ENCODE data around the gene TRHDE.
"Not testable (repeated sequence)": the region's sequence is repeated elsewhere in the genome, so short reads cannot be mapped to it uniquely, and the experiment has no call there.

The TRHDE gene

DNA sequence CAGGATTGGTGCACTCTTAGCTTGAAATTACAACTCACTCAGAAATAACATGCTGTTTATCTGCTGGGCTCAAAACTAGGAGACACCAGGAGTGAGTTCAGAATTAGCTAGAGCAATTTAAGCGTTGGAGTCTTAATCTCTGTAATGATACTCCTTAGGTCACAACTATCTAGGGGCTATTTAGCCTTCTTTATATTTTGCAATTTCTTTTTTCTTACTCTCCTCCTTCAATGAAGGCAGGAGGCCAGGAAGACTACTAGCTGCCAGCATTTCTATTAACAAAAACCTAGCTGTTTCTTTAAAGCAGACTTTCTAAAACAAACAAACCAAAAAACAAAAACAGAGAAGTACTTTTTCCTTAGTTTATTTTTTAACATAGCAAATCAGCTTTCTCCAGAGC lies 226.2 kb downstream of the TRHDE start:
- Histone ChIP-seq H3K9ac (ENCODE audit: insufficient read length, low read depth) (no peak overlapping the region), H3K36me3 (ENCODE audit: insufficient read depth, insufficient read length, low read length) (no peaks in the 10 kb centered on the region), H3K9me3 (ENCODE audit: insufficient read depth, low read length) (no peaks in the 10 kb centered on the region), H3K4me3 (ENCODE audit: insufficient read length, low read depth) (no peak overlapping the region), H3K4me1 (ENCODE audit: insufficient read depth, insufficient read length) (no peaks in the 10 kb centered on the region), H3K27me3 (ENCODE audit: insufficient read depth, insufficient read length) (no peaks in the 10 kb centered on the region)
- TF ChIP-seq SUZ12 (IDR thresholded peaks at IDR 0.05; ENCODE audit: extremely low read depth, insufficient read depth, insufficient read length) (no peak), ZNF274 (IDR thresholded peaks at IDR 0.05; ENCODE audit: low read depth, low read length) (no peak), YY1 (IDR thresholded peaks at IDR 0.05; ENCODE audit: insufficient read depth, insufficient read length) (no peak)
- no peak for DNase-seq (ENCODE audit: low read depth, low spot score)

DNA sequence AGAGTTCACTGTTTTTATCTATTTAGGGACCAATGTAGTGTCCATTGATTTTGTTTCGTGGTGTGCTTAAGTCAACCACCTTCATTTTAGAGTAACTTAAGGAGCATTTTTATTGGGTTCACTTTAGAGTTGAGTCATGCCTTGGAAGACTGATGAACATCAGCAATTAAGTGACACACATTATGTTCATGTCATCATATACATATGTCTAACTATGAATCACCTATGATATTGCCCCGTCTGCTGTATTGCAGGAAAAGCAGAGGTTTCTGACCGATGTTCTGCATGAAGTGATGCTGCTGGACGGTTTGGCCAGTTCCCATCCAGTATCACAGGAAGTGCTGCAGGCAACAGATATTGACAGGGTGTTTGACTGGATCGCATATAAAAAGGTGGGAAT lies 227.1 kb downstream of the TRHDE start:
- H3K36me3 ChIP-seq (ENCODE audit: insufficient read depth, insufficient read length, low read length), result no peaks in the 10 kb centered on the region
- TF ChIP-seq YY1 (IDR thresholded peaks at IDR 0.05; ENCODE audit: insufficient read depth, insufficient read length), result no peak
- no peak for TF ChIP-seq ZNF274 (IDR thresholded peaks at IDR 0.05; ENCODE audit: low read depth, low read length)
- TF ChIP-seq SUZ12 (IDR thresholded peaks at IDR 0.05; ENCODE audit: extremely low read depth, insufficient read depth, insufficient read length), result no peak
- no peak for DNase-seq (ENCODE audit: low read depth, low spot score)
- H3K4me3 ChIP-seq (ENCODE audit: insufficient read length, low read depth), result no peak overlapping the region
- H3K9ac ChIP-seq (ENCODE audit: insufficient read length, low read depth), result no peak overlapping the region
- H3K27me3 ChIP-seq (ENCODE audit: insufficient read depth, insufficient read length), result no peaks in the 10 kb centered on the region
- H3K9me3 ChIP-seq (ENCODE audit: insufficient read depth, low read length), result no peaks in the 10 kb centered on the region
- H3K4me1 ChIP-seq (ENCODE audit: insufficient read depth, insufficient read length), result no peaks in the 10 kb centered on the region

DNA sequence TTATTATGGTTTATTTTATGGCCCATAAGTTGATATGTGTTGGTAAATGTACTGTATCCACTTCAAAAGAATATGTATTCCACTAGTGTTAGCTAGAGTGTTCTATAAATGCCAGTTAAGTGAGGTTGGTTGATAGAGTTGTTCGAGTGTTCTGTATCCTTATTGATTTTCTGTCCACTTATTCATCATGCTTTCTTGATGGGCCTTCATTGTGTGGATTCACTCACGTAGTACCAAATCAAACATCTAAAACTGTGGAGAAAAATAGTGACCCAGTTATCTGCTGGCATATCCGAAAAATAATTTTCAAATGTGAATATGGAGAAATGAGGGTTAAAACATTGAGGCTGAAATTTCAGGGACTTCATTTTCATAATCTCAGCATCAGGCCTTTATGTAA lies 230.4 kb downstream of the TRHDE start:
- Histone ChIP-seq H3K27me3 (ENCODE audit: insufficient read depth, insufficient read length) (no peaks in the 10 kb centered on the region), H3K9me3 (ENCODE audit: insufficient read depth, low read length) (no peaks in the 10 kb centered on the region), H3K36me3 (ENCODE audit: insufficient read depth, insufficient read length, low read length) (no peaks in the 10 kb centered on the region), H3K4me3 (ENCODE audit: insufficient read length, low read depth) (no peak overlapping the region), H3K4me1 (ENCODE audit: insufficient read depth, insufficient read length) (no peaks in the 10 kb centered on the region), H3K9ac (ENCODE audit: insufficient read length, low read depth) (no peak overlapping the region)
- TF ChIP-seq YY1 (IDR thresholded peaks at IDR 0.05; ENCODE audit: insufficient read depth, insufficient read length), result no peak
- TF ChIP-seq SUZ12 (IDR thresholded peaks at IDR 0.05; ENCODE audit: extremely low read depth, insufficient read depth, insufficient read length), result no peak
- no peak for TF ChIP-seq ZNF274 (IDR thresholded peaks at IDR 0.05; ENCODE audit: low read depth, low read length)
- no peak for DNase-seq (ENCODE audit: low read depth, low spot score)

DNA sequence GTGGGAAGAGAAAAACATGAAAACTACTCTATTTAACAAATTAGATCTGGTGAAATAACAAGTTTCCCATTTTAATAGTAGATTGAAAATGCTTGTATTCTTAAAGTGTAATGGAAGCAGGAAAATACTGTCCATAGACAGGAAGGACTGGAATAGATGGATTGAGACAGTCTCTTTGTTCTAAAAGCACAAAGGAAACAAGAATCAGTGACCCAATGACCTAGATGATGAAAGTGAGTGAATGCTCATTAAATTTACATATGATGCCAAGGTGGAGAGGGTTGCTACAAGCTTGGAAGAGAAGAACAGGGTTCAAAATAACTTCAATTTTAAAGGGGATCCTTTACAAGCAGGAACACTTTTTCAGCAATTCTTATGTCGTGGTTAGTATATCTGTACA lies 233.1 kb downstream of the TRHDE start:
- Histone ChIP-seq H3K4me1 (ENCODE audit: insufficient read depth, insufficient read length) (no peaks in the 10 kb centered on the region), H3K9me3 (ENCODE audit: insufficient read depth, low read length) (peaks cover 6% of the 10 kb centered on the region; the same call in 1 of the 2 replicates), H3K36me3 (ENCODE audit: insufficient read depth, insufficient read length, low read length) (no peaks in the 10 kb centered on the region), H3K4me3 (ENCODE audit: insufficient read length, low read depth) (no peak overlapping the region), H3K27me3 (ENCODE audit: insufficient read depth, insufficient read length) (no peaks in the 10 kb centered on the region), H3K9ac (ENCODE audit: insufficient read length, low read depth) (no peak overlapping the region)
- no peak for DNase-seq (ENCODE audit: low read depth, low spot score)
- no peak for TF ChIP-seq ZNF274 (IDR thresholded peaks at IDR 0.05; ENCODE audit: low read depth, low read length)
- TF ChIP-seq YY1 (IDR thresholded peaks at IDR 0.05; ENCODE audit: insufficient read depth, insufficient read length), result no peak

DNA sequence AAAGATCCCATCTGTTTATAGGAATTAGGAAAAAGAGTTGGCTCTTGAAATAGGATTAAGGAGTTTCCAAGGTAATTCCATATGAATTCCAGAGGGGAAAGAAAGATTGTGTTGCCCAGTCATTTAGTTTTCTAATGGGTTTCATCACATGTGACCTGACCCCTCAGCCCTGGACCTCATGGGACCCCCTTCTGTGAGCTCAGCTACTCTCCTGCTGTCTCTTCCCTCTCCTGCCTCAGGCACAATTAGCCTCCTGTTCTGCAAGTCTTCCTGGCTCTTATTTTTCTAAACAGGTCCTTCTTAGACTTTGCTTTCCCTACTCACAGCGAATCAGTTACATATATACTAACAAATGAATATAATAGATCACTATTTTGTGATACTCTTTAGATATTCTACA lies 237.7 kb downstream of the TRHDE start:
- H3K9me3 ChIP-seq (ENCODE audit: insufficient read depth, low read length), result peaks cover 6% of the 10 kb centered on the region; the same call in 1 of the 2 replicates
- no peak overlapping the region for H3K9ac ChIP-seq (ENCODE audit: insufficient read length, low read depth)
- TF ChIP-seq SUZ12 (IDR thresholded peaks at IDR 0.05; ENCODE audit: extremely low read depth, insufficient read depth, insufficient read length) (no peak), YY1 (IDR thresholded peaks at IDR 0.05; ENCODE audit: insufficient read depth, insufficient read length) (no peak), ZNF274 (IDR thresholded peaks at IDR 0.05; ENCODE audit: low read depth, low read length) (no peak)
- no peak overlapping the region for H3K4me3 ChIP-seq (ENCODE audit: insufficient read length, low read depth)
- no peaks in the 10 kb centered on the region for H3K36me3 ChIP-seq (ENCODE audit: insufficient read depth, insufficient read length, low read length)
- no peaks in the 10 kb centered on the region for H3K27me3 ChIP-seq (ENCODE audit: insufficient read depth, insufficient read length)
- H3K4me1 ChIP-seq (ENCODE audit: insufficient read depth, insufficient read length), result no peaks in the 10 kb centered on the region
- no peak for DNase-seq (ENCODE audit: low read depth, low spot score)

DNA sequence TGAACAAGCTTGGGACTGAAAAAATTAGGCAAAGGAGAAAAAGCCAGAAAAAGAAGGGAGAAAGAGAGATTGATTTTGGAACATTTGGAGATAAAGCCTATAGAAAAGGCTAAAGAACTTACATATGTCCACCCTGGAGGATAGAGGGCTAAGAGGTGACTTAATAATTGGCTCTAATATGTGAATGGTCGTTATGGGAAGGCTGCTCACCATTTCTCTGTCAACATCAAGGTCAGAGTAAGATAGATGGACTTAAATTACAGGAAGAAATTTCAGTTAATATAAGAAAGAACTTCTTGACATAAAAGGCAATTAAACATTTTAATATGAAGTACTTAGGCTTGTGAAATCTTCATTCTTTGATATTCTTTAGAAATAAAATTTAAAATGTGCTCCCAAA lies 238.6 kb downstream of the TRHDE start:
- Histone ChIP-seq H3K27me3 (ENCODE audit: insufficient read depth, insufficient read length) (no peaks in the 10 kb centered on the region), H3K4me3 (ENCODE audit: insufficient read length, low read depth) (no peak overlapping the region), H3K9ac (ENCODE audit: insufficient read length, low read depth) (no peak overlapping the region), H3K36me3 (ENCODE audit: insufficient read depth, insufficient read length, low read length) (no peaks in the 10 kb centered on the region), H3K9me3 (ENCODE audit: insufficient read depth, low read length) (peaks cover 6% of the 10 kb centered on the region; the same call in 1 of the 2 replicates), H3K4me1 (ENCODE audit: insufficient read depth, insufficient read length) (no peaks in the 10 kb centered on the region)
- TF ChIP-seq ZNF274 (IDR thresholded peaks at IDR 0.05; ENCODE audit: low read depth, low read length) (no peak), YY1 (IDR thresholded peaks at IDR 0.05; ENCODE audit: insufficient read depth, insufficient read length) (no peak), SUZ12 (IDR thresholded peaks at IDR 0.05; ENCODE audit: extremely low read depth, insufficient read depth, insufficient read length) (no peak)
- DNase-seq (ENCODE audit: low read depth, low spot score), result no peak

DNA sequence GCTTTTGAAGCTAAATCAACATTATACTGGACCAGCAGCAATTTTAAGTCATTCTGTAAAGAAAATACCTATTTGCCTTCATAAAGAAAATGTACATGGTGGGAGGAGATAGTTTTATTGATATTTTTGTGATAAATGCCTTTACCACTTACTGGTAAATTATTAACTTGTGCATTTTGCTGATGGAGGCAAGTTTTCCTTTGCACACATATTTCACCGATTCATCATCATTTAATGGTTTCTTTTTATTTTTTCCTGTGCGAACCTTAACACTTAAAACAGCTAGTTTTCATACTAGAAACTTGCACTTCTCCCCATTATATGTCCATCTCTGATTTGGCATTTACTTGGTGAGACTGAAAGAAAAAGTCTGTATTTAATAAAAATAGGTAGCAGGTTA lies 239.3 kb downstream of the TRHDE start:
- Histone ChIP-seq H3K9ac (ENCODE audit: insufficient read length, low read depth) (no peak overlapping the region), H3K4me1 (ENCODE audit: insufficient read depth, insufficient read length) (no peaks in the 10 kb centered on the region), H3K27me3 (ENCODE audit: insufficient read depth, insufficient read length) (no peaks in the 10 kb centered on the region), H3K9me3 (ENCODE audit: insufficient read depth, low read length) (peaks cover 6% of the 10 kb centered on the region; the same call in 1 of the 2 replicates), H3K36me3 (ENCODE audit: insufficient read depth, insufficient read length, low read length) (no peaks in the 10 kb centered on the region), H3K4me3 (ENCODE audit: insufficient read length, low read depth) (no peak overlapping the region)
- TF ChIP-seq ZNF274 (IDR thresholded peaks at IDR 0.05; ENCODE audit: low read depth, low read length) (no peak), YY1 (IDR thresholded peaks at IDR 0.05; ENCODE audit: insufficient read depth, insufficient read length) (no peak), SUZ12 (IDR thresholded peaks at IDR 0.05; ENCODE audit: extremely low read depth, insufficient read depth, insufficient read length) (no peak)
- DNase-seq (ENCODE audit: low read depth, low spot score), result no peak

DNA sequence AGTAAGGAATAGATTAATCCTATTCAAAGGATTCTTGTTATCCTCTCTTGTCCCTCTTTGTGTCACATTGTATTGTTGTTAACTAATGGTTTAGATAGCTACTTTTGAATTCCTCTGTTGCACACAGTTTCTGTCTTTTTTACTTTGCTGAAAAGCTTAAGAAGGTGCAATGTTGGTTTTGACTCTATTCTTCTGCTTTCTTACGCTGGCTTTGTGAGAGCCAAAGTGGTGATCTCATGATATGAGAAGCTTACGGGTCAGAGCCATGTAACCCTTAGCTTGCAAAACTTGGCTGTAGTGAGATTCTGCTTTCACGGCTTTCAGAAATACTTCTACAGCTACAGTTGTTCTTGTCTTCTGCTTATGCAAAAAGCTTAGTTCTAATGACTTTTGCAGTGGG lies 239.7 kb downstream of the TRHDE start:
- no peaks in the 10 kb centered on the region for H3K4me1 ChIP-seq (ENCODE audit: insufficient read depth, insufficient read length)
- no peaks in the 10 kb centered on the region for H3K27me3 ChIP-seq (ENCODE audit: insufficient read depth, insufficient read length)
- TF ChIP-seq ZNF274 (IDR thresholded peaks at IDR 0.05; ENCODE audit: low read depth, low read length) (no peak), SUZ12 (IDR thresholded peaks at IDR 0.05; ENCODE audit: extremely low read depth, insufficient read depth, insufficient read length) (no peak), YY1 (IDR thresholded peaks at IDR 0.05; ENCODE audit: insufficient read depth, insufficient read length) (no peak)
- H3K36me3 ChIP-seq (ENCODE audit: insufficient read depth, insufficient read length, low read length), result no peaks in the 10 kb centered on the region
- no peak overlapping the region for H3K4me3 ChIP-seq (ENCODE audit: insufficient read length, low read depth)
- no peak for DNase-seq (ENCODE audit: low read depth, low spot score)
- peaks cover 6% of the 10 kb centered on the region; the same call in 1 of the 2 replicates for H3K9me3 ChIP-seq (ENCODE audit: insufficient read depth, low read length)
- no peak overlapping the region for H3K9ac ChIP-seq (ENCODE audit: insufficient read length, low read depth)

DNA sequence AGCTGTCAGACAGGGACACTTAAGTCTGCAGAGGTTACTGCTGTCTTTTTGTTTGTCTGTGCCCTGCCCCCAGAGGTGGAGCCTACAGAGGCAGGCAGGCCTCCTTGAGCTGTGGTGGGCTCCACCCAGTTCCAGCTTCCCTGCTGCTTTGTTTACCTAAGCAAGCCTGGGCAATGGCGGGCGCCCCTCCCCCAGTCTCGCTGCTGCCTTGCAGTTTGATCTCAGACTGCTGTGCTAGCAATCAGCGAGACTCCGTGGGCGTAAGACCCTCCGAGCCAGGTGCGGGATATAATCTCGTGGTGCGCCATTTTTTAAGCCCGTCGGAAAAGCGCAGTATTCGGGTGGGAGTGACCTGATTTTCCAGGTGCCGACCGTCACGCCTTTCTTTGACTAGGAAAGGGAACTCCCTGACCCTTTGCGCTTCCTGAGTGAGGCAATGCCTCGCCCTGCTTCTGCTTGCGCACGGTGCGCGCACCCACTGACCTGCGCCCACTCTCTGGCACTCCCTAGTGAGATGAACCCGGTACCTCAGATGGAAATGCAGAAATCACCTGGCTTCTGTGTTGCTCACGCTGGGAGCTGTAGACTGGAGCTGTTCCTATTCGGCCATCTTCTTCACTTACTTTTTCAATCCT lies 248.0 kb downstream of the TRHDE start:
- not testable (repeated sequence) for H3K4me3 ChIP-seq (ENCODE audit: insufficient read length, low read depth)
- H3K9me3 ChIP-seq (ENCODE audit: insufficient read depth, low read length), result peaks cover 16% of the 10 kb centered on the region; the same call in 1 of the 2 replicates

More for the DNA sequence above, 248.0 kb downstream of the TRHDE start:
- not testable (repeated sequence) for H3K36me3 ChIP-seq (ENCODE audit: insufficient read depth, insufficient read length, low read length); H3K9ac ChIP-seq (ENCODE audit: insufficient read length, low read depth); H3K4me1 ChIP-seq (ENCODE audit: insufficient read depth, insufficient read length); DNase-seq (ENCODE audit: low read depth, low spot score); H3K27me3 ChIP-seq (ENCODE audit: insufficient read depth, insufficient read length)
